ENCODE results near the gene FAT3.

The FAT3 gene

GRCh38 chr11:92224407-92225124 is at the start of gene FAT3:
TSS of gene FAT3 (plus strand) at chr11:92224818. CDS start at chr11:92352113, 127,295 bp downstream.
- no peak for DNase-seq

- DNase-seq: no peak
Measured at GRCh38 chr11:92179017-92179670, 45.5 kb upstream of the FAT3 start.

GRCh38 chr11:92180226-92180625 is 44.4 kb upstream of the FAT3 start:
- no peak for DNase-seq

- DNase-seq: no peak
Measured at GRCh38 chr11:92180664-92181251, 43.9 kb upstream of the FAT3 start.

- DNase-seq: no peak
Measured at GRCh38 chr11:92190535-92191206, 33.9 kb upstream of the FAT3 start.

- no peak for DNase-seq
Measured at GRCh38 chr11:92192141-92192540, 32.5 kb upstream of the FAT3 start.

GRCh38 chr11:92198268-92198667 is 26.4 kb upstream of the FAT3 start:
- no peak for DNase-seq

GRCh38 chr11:92199991-92200390 is 24.6 kb upstream of the FAT3 start:
- DNase-seq: no peak

GRCh38 chr11:92204731-92205130 is 19.9 kb upstream of the FAT3 start:
- no peak for DNase-seq

- DNase-seq: no peak
Measured at GRCh38 chr11:92206441-92206840, 18.2 kb upstream of the FAT3 start.

GRCh38 chr11:92211576-92212167 is 12.9 kb upstream of the FAT3 start:
- DNase-seq: no peak

- DNase-seq: no peak
Measured at GRCh38 chr11:92212530-92212929, 12.1 kb upstream of the FAT3 start.

- no peak for DNase-seq
Measured at GRCh38 chr11:92216789-92217188, 7.8 kb upstream of the FAT3 start.

- no peak for DNase-seq
Measured at GRCh38 chr11:92219476-92219875, 5.1 kb upstream of the FAT3 start.

GRCh38 chr11:92222701-92223100 is 1.9 kb upstream of the FAT3 start:
- no peak for DNase-seq

GRCh38 chr11:92224054-92224406 is 588 bp upstream of the FAT3 start:
- no peak for DNase-seq

- DNase-seq: no peak
Measured at GRCh38 chr11:92225125-92225567, 528 bp downstream of the FAT3 start.

GRCh38 chr11:92225568-92226330 is 1.1 kb downstream of the FAT3 start:
- no peak for DNase-seq

GRCh38 chr11:92226331-92227229 is 2.0 kb downstream of the FAT3 start:
- DNase-seq: no peak

- DNase-seq: no peak
Measured at GRCh38 chr11:92227230-92227814, 2.7 kb downstream of the FAT3 start.

Data from activated CD4-positive, alpha-beta T cell treated with anti-CD3 and anti-CD28 coated beads for 4 hours (primary cell).